CD4-positive, alpha-beta T cell (primary cell): Measurements from ENCODE around the gene COX11. TPM values are rescaled to one million over a fixed set of nuclear protein-coding genes. Genes with fewer than 3 reads are reported as not detected.

ENCODE experiments used
- ATAC-seq: fragments of 200-7000 bp; cut with Tn5 transposase; one replicate; pipeline ENCODE4 v1.10.0; 2022; ENCODE audit warnings: mild to moderate bottlenecking; ENCODE audit not compliant: poor library complexity
- CTCF ChIA-PET: fragments of 350-600 bp; sonication (Branson Sonifier 250); formaldehyde crosslinking; loops from one replicate; lab custom pipeline; 2021; ENCODE audit warnings: antibody characterized with exemption, inconsistent platforms; lab: Charles Lee
- POLR2A ChIA-PET: fragments of 350-600 bp; sonication (Branson Sonifier 250); formaldehyde crosslinking; loops from one replicate; lab custom pipeline; 2021; ENCODE audit warnings: antibody characterized with exemption, inconsistent platforms; lab: Charles Lee
- DNase-seq, 14 experiments: peaks; one replicate each; pipeline ENCODE4 v3.0.0-alpha.2; 2013 to 2020; ENCODE audit warnings: mixed read lengths in 2 of 14
- H3K27ac ChIP-seq, 2 donors: one replicate each; pipeline versions ENCODE4 v1.5.1 to v1.7.0; 2013; ENCODE audit warnings: low read length in 2 of 2, low read depth in 1 of 2, mild to moderate bottlenecking in 1 of 2
- H3K27me3 ChIP-seq, 2 experiments: 1 replicate in 1 of 2; 2 replicates in 1 of 2; pipeline versions ENCODE4 v1.6.1 to v1.7.0; 2013; ENCODE audit warnings: low read length in 2 of 2, control low read depth in 1 of 2, mild to moderate bottlenecking in 1 of 2, moderate library complexity in 1 of 2; ENCODE audit not compliant: insufficient read depth in 2 of 2, control insufficient read depth in 1 of 2
- H3K36me3 ChIP-seq: one replicate; pipeline ENCODE4 v1.6.1; 2013; ENCODE audit warnings: low read length, control low read depth; ENCODE audit not compliant: insufficient read depth
- H3K4me1 ChIP-seq: one replicate; pipeline ENCODE4 v1.6.1; 2013; ENCODE audit warnings: low read length, control low read depth; ENCODE audit not compliant: insufficient read depth
- H3K4me3 ChIP-seq: one replicate; pipeline ENCODE4 v1.5.1; 2013; ENCODE audit warnings: mild to moderate bottlenecking, low read length, moderate library complexity
- H3K9me3 ChIP-seq, 2 experiments: 1 replicate in 1 of 2; 2 replicates in 1 of 2; pipeline versions ENCODE4 v1.6.1 to v1.7.0; 2013; ENCODE audit warnings: low read length in 2 of 2, mild to moderate bottlenecking in 2 of 2, control low read depth in 1 of 2, moderate library complexity in 1 of 2; ENCODE audit not compliant: control insufficient read depth in 1 of 2, insufficient read depth in 1 of 2
- H3K27ac Mint-ChIP-seq: one replicate; pipeline ENCODE4 v1.8.0; 2020; ENCODE audit warnings: mixed read lengths
- H3K27me3 Mint-ChIP-seq: one replicate; pipeline ENCODE4 v1.8.0; 2021; ENCODE audit warnings: mixed read lengths
- H3K36me3 Mint-ChIP-seq: one replicate; pipeline ENCODE4 v1.8.0; 2021; ENCODE audit warnings: low read depth, mixed read lengths
- H3K4me1 Mint-ChIP-seq: one replicate; pipeline ENCODE4 v1.8.0; 2021; ENCODE audit warnings: low read depth, mixed read lengths
- H3K4me3 Mint-ChIP-seq: one replicate; pipeline ENCODE4 v1.8.0; 2020; ENCODE audit warnings: mild to moderate bottlenecking, mixed read lengths
- H3K9me3 Mint-ChIP-seq: one replicate; pipeline ENCODE4 v1.8.0; 2020; ENCODE audit warnings: mixed read lengths
- CTCF ChIP-seq: fragments of 200-600 bp; IDR thresholded peaks from one replicate; pipeline ENCODE4 v1.8.0; 2022; ENCODE audit warnings: antibody characterized with exemption, mild to moderate bottlenecking
- intact Hi-C, 2 experiments: fragments of 100-400 bp; cut with DNase I in 1 of 2; cut with micrococcal nuclease in 1 of 2; formaldehyde crosslinking; loops; one replicate each; pipeline versions ENCODE4 v1.15.1 to v1.9.0; 2023 to 2025; cut with DNase I, micrococcal nuclease
- total RNA-seq, 174 experiments: library from RNA in 2 of 174; stranded (reverse) in 2 of 174; gene quantifications; one replicate each; pipeline ENCODE4 v1.2.3 and lab custom pipeline; 2021 to 2026

Gene COX11
- total RNA-seq, 2 experiments from 2014 or later, result 24.1 to 30.3 TPM

- Histone ChIP-seq H3K27ac (no peak overlapping the region), H3K4me1 (no peaks in the 10 kb centered on the region), H3K27me3 (no peaks in the 10 kb centered on the region), H3K36me3 (no peaks in the 10 kb centered on the region), H3K9me3 (no peaks in the 10 kb centered on the region), H3K4me3 (no peak overlapping the region)
- DNase-seq, result no peak
- no peaks in the 10 kb centered on the region for H3K9me3 Mint-ChIP-seq
- POLR2A ChIA-PET, result no interaction called here
- TF ChIP-seq CTCF, result no peak
- CTCF ChIA-PET, result interaction anchor here (1.9 to 4.5 kb wide), 2 partner anchors 305 to 357 kb away, joined by 5 to 17 read pairs; no protein-coding TSS in a partner anchor
- no peak overlapping the region for H3K4me3 Mint-ChIP-seq
- ATAC-seq, result no peak
- H3K27ac Mint-ChIP-seq, result no peak overlapping the region
- no peaks in the 10 kb centered on the region for H3K36me3 Mint-ChIP-seq
- no peaks in the 10 kb centered on the region for H3K4me1 Mint-ChIP-seq
- no peaks in the 10 kb centered on the region for H3K27me3 Mint-ChIP-seq
- intact Hi-C loops, result loop anchor here in 1 of 2 experiments (5.0 kb wide), 1 partner anchor 521 kb away; the partner anchor contains the start of gene SMIM36
Measured at GRCh38 chr17:54991567-54991966, 23.1 kb upstream of the COX11 start.

- no peaks in the 10 kb centered on the region for H3K27me3 Mint-ChIP-seq
- Histone ChIP-seq H3K4me3 (no peak overlapping the region), H3K27ac (no peak overlapping the region), H3K36me3 (no peaks in the 10 kb centered on the region), H3K9me3 (no peaks in the 10 kb centered on the region), H3K4me1 (no peaks in the 10 kb centered on the region), H3K27me3 (no peaks in the 10 kb centered on the region)
- H3K4me3 Mint-ChIP-seq, result no peak overlapping the region
- no peaks in the 10 kb centered on the region for H3K9me3 Mint-ChIP-seq
- H3K36me3 Mint-ChIP-seq, result peaks cover 10% of the 10 kb centered on the region
- POLR2A ChIA-PET, result no interaction called here
- H3K4me1 Mint-ChIP-seq, result no peaks in the 10 kb centered on the region
- ATAC-seq, result no peak
- no peak for DNase-seq
- TF ChIP-seq CTCF, result no peak
- CTCF ChIA-PET, result no interaction called here
- intact Hi-C loops, result loop anchor here in 1 of 2 experiments (5.0 kb wide), 1 partner anchor 522 kb away; the partner anchor contains the start of gene SMIM36
- H3K27ac Mint-ChIP-seq, result no peak overlapping the region
Measured at GRCh38 chr17:54990118-54990517, 21.7 kb upstream of the COX11 start.

- Mint-ChIP-seq H3K9me3 (no peaks in the 10 kb centered on the region), H3K4me1 (no peaks in the 10 kb centered on the region), H3K27ac (no peak overlapping the region), H3K27me3 (no peaks in the 10 kb centered on the region), H3K36me3 (peaks cover 10% of the 10 kb centered on the region), H3K4me3 (no peak overlapping the region)
- ChIA-PET POLR2A (no interaction called here), CTCF (interaction anchor here (0.7 to 1.6 kb wide), 3 partner anchors 8 to 311 kb away, joined by 3 to 4 read pairs (median 3); no protein-coding TSS in a partner anchor)
- ATAC-seq, result no peak
- no peaks in the 10 kb centered on the region for H3K4me1 ChIP-seq
- no peaks in the 10 kb centered on the region for H3K9me3 ChIP-seq
- no peaks in the 10 kb centered on the region for H3K36me3 ChIP-seq
- no peak for TF ChIP-seq CTCF
- H3K27ac ChIP-seq, result no peak overlapping the region
- no peaks in the 10 kb centered on the region for H3K27me3 ChIP-seq
- intact Hi-C loops, result no loop called here
- DNase-seq, result no peak
- H3K4me3 ChIP-seq, result no peak overlapping the region
Measured at GRCh38 chr17:54985476-54985875, 17.0 kb upstream of the COX11 start.
